Parathyroid adenoma (tissue), 2 donors: ENCODE data around the gene B4GALT6.

ENCODE experiments used
- H2AFZ ChIP-seq: fragments of 300-600 bp; sonication (generic); one replicate; pipeline ENCODE4 v1.7.0; 2017; ENCODE audit warnings: antibody characterized with exemption, mild to moderate bottlenecking
- H3K27ac ChIP-seq: fragments of 300-600 bp; sonication (generic); one replicate; pipeline ENCODE4 v1.7.0; 2017
- H3K27me3 ChIP-seq: fragments of 300-600 bp; sonication (generic); one replicate; pipeline ENCODE4 v1.7.0; 2017; ENCODE audit warnings: low read length; ENCODE audit not compliant: control insufficient read depth, insufficient read depth
- H3K36me3 ChIP-seq: fragments of 300-600 bp; sonication (generic); one replicate; pipeline ENCODE4 v1.7.0; 2017; ENCODE audit warnings: low read length; ENCODE audit not compliant: control insufficient read depth, insufficient read depth
- H3K4me1 ChIP-seq: fragments of 300-600 bp; sonication (generic); one replicate; pipeline ENCODE4 v1.7.0; 2017; ENCODE audit warnings: control low read depth
- H3K4me2 ChIP-seq: fragments of 300-600 bp; sonication (generic); one replicate; pipeline ENCODE4 v1.7.0; 2017; ENCODE audit warnings: low read length
- H3K4me3 ChIP-seq: fragments of 300-600 bp; sonication (generic); one replicate; pipeline ENCODE4 v1.7.0; 2017; ENCODE audit warnings: low read depth, low read length
- H3K79me2 ChIP-seq: fragments of 300-600 bp; sonication (generic); one replicate; pipeline ENCODE4 v1.7.0; 2017; ENCODE audit warnings: control low read depth
- H3K9ac ChIP-seq: fragments of 300-600 bp; sonication (generic); one replicate; pipeline ENCODE4 v1.7.0; 2017; ENCODE audit warnings: mild to moderate bottlenecking
- H3K9me3 ChIP-seq: fragments of 300-600 bp; sonication (generic); one replicate; pipeline ENCODE4 v1.7.0; 2017; ENCODE audit warnings: low read length; ENCODE audit not compliant: control insufficient read depth
- CTCF ChIP-seq: fragments of 300-600 bp; sonication (generic); IDR thresholded peaks from one replicate; pipeline ENCODE4 v1.7.0; 2017; ENCODE audit warnings: antibody characterized with exemption, mild to moderate bottlenecking
- donor health status: primary hyperparathyroidism.

B4GALT6 gene

GRCh38 chr18:31718386-31718785 is 34.0 kb upstream of the B4GALT6 start:
- Histone ChIP-seq H3K4me3 (no peak overlapping the region), H3K36me3 (no peaks in the 10 kb centered on the region), H2AFZ (no peak overlapping the region), H3K27me3 (no peaks in the 10 kb centered on the region), H3K9me3 (peaks cover 3% of the 10 kb centered on the region), H3K27ac (peak overlapping the region; percentile 53), H3K79me2 (no peaks in the 10 kb centered on the region), H3K4me1 (peaks cover 32% of the 10 kb centered on the region), H3K4me2 (no peak overlapping the region), H3K9ac (no peak overlapping the region)
- TF ChIP-seq CTCF, result no peak

GRCh38 chr18:31716362-31716761 is 32.0 kb upstream of the B4GALT6 start:
- Histone ChIP-seq H3K79me2 (no peaks in the 10 kb centered on the region), H3K9me3 (peaks cover 3% of the 10 kb centered on the region), H3K27me3 (no peaks in the 10 kb centered on the region), H3K9ac (no peak overlapping the region), H3K27ac (no peak overlapping the region), H3K4me3 (no peak overlapping the region), H2AFZ (no peak overlapping the region), H3K36me3 (no peaks in the 10 kb centered on the region), H3K4me2 (no peak overlapping the region), H3K4me1 (peaks cover 20% of the 10 kb centered on the region)
- TF ChIP-seq CTCF, result no peak

- no peak overlapping the region for H3K4me2 ChIP-seq
- no peak overlapping the region for H3K9ac ChIP-seq
- no peaks in the 10 kb centered on the region for H3K36me3 ChIP-seq
- H3K4me3 ChIP-seq, result no peak overlapping the region
- no peaks in the 10 kb centered on the region for H3K79me2 ChIP-seq
- peak overlapping the region; percentile 45 for H3K27ac ChIP-seq
- H3K27me3 ChIP-seq, result no peaks in the 10 kb centered on the region
- H3K4me1 ChIP-seq, result peaks cover 14% of the 10 kb centered on the region
- TF ChIP-seq CTCF, result no peak
- H3K9me3 ChIP-seq, result no peaks in the 10 kb centered on the region
- H2AFZ ChIP-seq, result peak overlapping the region; percentile 63
Measured at GRCh38 chr18:31711365-31712172, 27.2 kb upstream of the B4GALT6 start.

GRCh38 chr18:31710826-31711225 is 26.4 kb upstream of the B4GALT6 start:
- Histone ChIP-seq H3K4me1 (peaks cover 14% of the 10 kb centered on the region), H3K9ac (no peak overlapping the region), H3K36me3 (no peaks in the 10 kb centered on the region), H3K4me2 (peak overlapping the region; percentile 11), H3K27me3 (no peaks in the 10 kb centered on the region), H3K9me3 (no peaks in the 10 kb centered on the region), H3K4me3 (no peak overlapping the region), H3K27ac (peak overlapping the region; percentile 45), H2AFZ (peak overlapping the region; percentile 63), H3K79me2 (no peaks in the 10 kb centered on the region)
- TF ChIP-seq CTCF, result peak; percentile 20

- no peak for TF ChIP-seq CTCF
- no peak overlapping the region for H3K27ac ChIP-seq
- H2AFZ ChIP-seq, result no peak overlapping the region
- no peak overlapping the region for H3K4me3 ChIP-seq
- no peaks in the 10 kb centered on the region for H3K36me3 ChIP-seq
- no peaks in the 10 kb centered on the region for H3K9me3 ChIP-seq
- no peak overlapping the region for H3K9ac ChIP-seq
- no peaks in the 10 kb centered on the region for H3K27me3 ChIP-seq
- no peak overlapping the region for H3K4me2 ChIP-seq
- H3K4me1 ChIP-seq, result peaks cover 5% of the 10 kb centered on the region
- no peaks in the 10 kb centered on the region for H3K79me2 ChIP-seq
Measured at GRCh38 chr18:31707815-31708214, 23.4 kb upstream of the B4GALT6 start.
